Measurements from ENCODE around the gene PDK2.

Gene PDK2

GRCh38 chr17:50141026-50141744, 46.0 kb downstream of the PDK2 start:
- Histone ChIP-seq H3K4ac (ENCODE audit: low read depth, low read length) (no peak overlapping the region), H2BK12ac (ENCODE audit: low read length) (no peak overlapping the region), H3K14ac (ENCODE audit: low read length) (no peak overlapping the region), H2BK5ac (ENCODE audit: low read depth, low read length, poor library complexity) (no peak overlapping the region), H4K12ac (ENCODE audit: low read depth, low read length) (no peak overlapping the region), H4K91ac (ENCODE audit: low read depth, low read length) (no peak overlapping the region), H3K27ac (ENCODE audit: low read depth, low read length) (no peak overlapping the region), H3K79me1 (ENCODE audit: low read length) (no peaks in the 10 kb centered on the region), H3K4me2 (ENCODE audit: low read length) (no peak overlapping the region), H3K18ac (ENCODE audit: low read length) (no peak overlapping the region), H4K8ac (ENCODE audit: low read depth, low read length) (no peak overlapping the region), H2AFZ (ENCODE audit: insufficient read depth, low read length, poor library complexity) (no peak overlapping the region), H2BK120ac (ENCODE audit: insufficient read depth, low read length, poor library complexity) (no peak overlapping the region), H3K9me3 (ENCODE audit: insufficient read depth, low read depth, low read length) (peaks cover 3% of the 10 kb centered on the region), H3K36me3 (ENCODE audit: control insufficient read depth in 1 of 2, insufficient read depth in 2 of 2, low read length in 2 of 2) (peaks cover 92% of the 10 kb centered on the region in 2 experiments), H3K27me3 (ENCODE audit: insufficient read depth, low read length) (no peaks in the 10 kb centered on the region), H3K4me3 (ENCODE audit: low read depth, low read length) (peak overlapping the region; percentile 34), H3K23ac (ENCODE audit: low read length) (no peak overlapping the region), H3K9ac (ENCODE audit: low read length) (no peak overlapping the region), H2AK5ac (ENCODE audit: low read length) (no peak overlapping the region), H3K4me1 (ENCODE audit: control insufficient read depth in 1 of 2, insufficient read depth in 2 of 2, low read length in 2 of 2) (peaks cover 0 to 2% of the 10 kb centered on the region in 2 experiments), H3K79me2 (ENCODE audit: control insufficient read depth, insufficient read depth, low read length, poor library complexity) (no peaks in the 10 kb centered on the region)
- WGBS (ENCODE audit: extremely low coverage, insufficient coverage, insufficient read length): no CpG with 5 or more reads among the region's 16 CpGs
- no peak for DNase-seq

DNA sequence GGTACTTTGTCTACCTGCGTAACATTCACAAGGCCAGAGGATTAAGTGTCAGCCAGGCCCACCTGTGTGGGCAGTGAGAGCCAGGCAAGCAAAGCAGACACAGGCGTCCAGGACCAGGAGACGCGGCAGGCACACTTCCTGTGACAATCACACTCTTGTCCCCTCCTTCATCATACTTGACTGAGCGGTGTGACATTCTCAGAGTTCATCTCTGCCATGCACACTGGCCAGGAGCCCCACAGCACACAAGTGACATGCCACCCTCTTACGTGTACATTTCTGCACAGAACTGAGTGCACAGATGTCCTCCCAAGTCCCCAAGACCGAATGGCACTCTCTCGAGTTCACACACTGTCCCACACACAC, 46.6 kb downstream of the PDK2 start:
- Histone ChIP-seq H3K14ac (ENCODE audit: low read length) (no peak overlapping the region), H3K79me1 (ENCODE audit: low read length) (no peaks in the 10 kb centered on the region), H3K4me1 (ENCODE audit: control insufficient read depth in 1 of 2, insufficient read depth in 2 of 2, low read length in 2 of 2) (peaks cover 0 to 2% of the 10 kb centered on the region in 2 experiments), H3K9me3 (ENCODE audit: insufficient read depth, low read depth, low read length) (peaks cover 3% of the 10 kb centered on the region), H3K4ac (ENCODE audit: low read depth, low read length) (no peak overlapping the region), H3K4me2 (ENCODE audit: low read length) (no peak overlapping the region), H3K79me2 (ENCODE audit: control insufficient read depth, insufficient read depth, low read length, poor library complexity) (no peaks in the 10 kb centered on the region), H3K9ac (ENCODE audit: low read length) (no peak overlapping the region), H3K18ac (ENCODE audit: low read length) (no peak overlapping the region), H3K27me3 (ENCODE audit: insufficient read depth, low read length) (no peaks in the 10 kb centered on the region), H2BK120ac (ENCODE audit: insufficient read depth, low read length, poor library complexity) (no peak overlapping the region), H3K27ac (ENCODE audit: low read depth, low read length) (no peak overlapping the region), H3K23ac (ENCODE audit: low read length) (no peak overlapping the region), H4K8ac (ENCODE audit: low read depth, low read length) (no peak overlapping the region), H3K36me3 (ENCODE audit: control insufficient read depth in 1 of 2, insufficient read depth in 2 of 2, low read length in 2 of 2) (peaks cover 86 to 91% of the 10 kb centered on the region in 2 experiments), H2BK12ac (ENCODE audit: low read length) (no peak overlapping the region), H4K12ac (ENCODE audit: low read depth, low read length) (no peak overlapping the region), H3K4me3 (ENCODE audit: low read depth, low read length) (no peak overlapping the region), H2AK5ac (ENCODE audit: low read length) (no peak overlapping the region), H2BK5ac (ENCODE audit: low read depth, low read length, poor library complexity) (no peak overlapping the region), H4K91ac (ENCODE audit: low read depth, low read length) (no peak overlapping the region), H2AFZ (ENCODE audit: insufficient read depth, low read length, poor library complexity) (no peak overlapping the region)
- no CpG with 5 or more reads among the region's 8 CpGs for WGBS (ENCODE audit: extremely low coverage, insufficient coverage, insufficient read length)
- no peak for DNase-seq

- H3K18ac ChIP-seq (ENCODE audit: low read length): no peak overlapping the region
- H3K14ac ChIP-seq (ENCODE audit: low read length): no peak overlapping the region
- peaks cover 72 to 77% of the 10 kb centered on the region in 2 experiments for H3K36me3 ChIP-seq (ENCODE audit: control insufficient read depth in 1 of 2, insufficient read depth in 2 of 2, low read length in 2 of 2)
- peak in 1 of 2 donors; percentile 21 for DNase-seq
- no peak overlapping the region for H2BK12ac ChIP-seq (ENCODE audit: low read length)
- no peak overlapping the region for H3K4me2 ChIP-seq (ENCODE audit: low read length)
- peaks cover 4 to 14% of the 10 kb centered on the region in 2 experiments for H3K4me1 ChIP-seq (ENCODE audit: control insufficient read depth in 1 of 2, insufficient read depth in 2 of 2, low read length in 2 of 2)
- no peaks in the 10 kb centered on the region for H3K79me2 ChIP-seq (ENCODE audit: control insufficient read depth, insufficient read depth, low read length, poor library complexity)
- no peaks in the 10 kb centered on the region for H3K79me1 ChIP-seq (ENCODE audit: low read length)
- H3K27ac ChIP-seq (ENCODE audit: low read depth, low read length): no peak overlapping the region
- WGBS (ENCODE audit: extremely low coverage, insufficient coverage, insufficient read length): no CpG with 5 or more reads among the region's 20 CpGs
- H3K27me3 ChIP-seq (ENCODE audit: insufficient read depth, low read length): no peaks in the 10 kb centered on the region
- no peak overlapping the region for H2BK5ac ChIP-seq (ENCODE audit: low read depth, low read length, poor library complexity)
- H2BK120ac ChIP-seq (ENCODE audit: insufficient read depth, low read length, poor library complexity): no peak overlapping the region
- H3K9ac ChIP-seq (ENCODE audit: low read length): no peak overlapping the region
- H2AK5ac ChIP-seq (ENCODE audit: low read length): no peak overlapping the region
- no peak overlapping the region for H3K4ac ChIP-seq (ENCODE audit: low read depth, low read length)
- no peak overlapping the region for H3K4me3 ChIP-seq (ENCODE audit: low read depth, low read length)
- H2AFZ ChIP-seq (ENCODE audit: insufficient read depth, low read length, poor library complexity): no peak overlapping the region
- H4K8ac ChIP-seq (ENCODE audit: low read depth, low read length): no peak overlapping the region
- H4K12ac ChIP-seq (ENCODE audit: low read depth, low read length): no peak overlapping the region
- peaks cover 3% of the 10 kb centered on the region for H3K9me3 ChIP-seq (ENCODE audit: insufficient read depth, low read depth, low read length)
- H3K23ac ChIP-seq (ENCODE audit: low read length): no peak overlapping the region
- no peak overlapping the region for H4K91ac ChIP-seq (ENCODE audit: low read depth, low read length)
These were observed 48.5 kb downstream of the PDK2 start for GRCh38 chr17:50143461-50144176.

DNA sequence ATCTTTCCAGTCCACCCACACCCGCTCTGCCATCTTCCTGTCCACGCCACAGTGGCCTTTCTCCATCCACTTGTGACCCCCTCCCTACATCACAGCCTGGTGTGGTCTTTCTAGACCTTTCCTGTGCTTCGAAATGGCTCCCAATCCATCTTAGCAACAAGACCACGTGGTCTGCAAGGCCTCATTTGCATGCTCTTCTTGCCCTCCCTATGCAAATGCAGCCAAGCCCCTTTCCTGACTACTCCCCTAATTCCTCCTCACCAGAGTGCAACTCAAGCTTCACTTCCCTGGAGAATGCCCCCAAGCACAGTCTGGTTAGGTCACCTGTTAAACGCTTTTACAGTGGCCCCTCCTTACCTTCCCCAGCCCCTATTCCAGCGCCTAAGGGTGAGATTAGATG, 49.2 kb downstream of the PDK2 start:
- no peaks in the 10 kb centered on the region for H3K27me3 ChIP-seq (ENCODE audit: insufficient read depth, low read length)
- no peak overlapping the region for H2AFZ ChIP-seq (ENCODE audit: insufficient read depth, low read length, poor library complexity)
- no peak overlapping the region for H3K4me3 ChIP-seq (ENCODE audit: low read depth, low read length)
- H3K14ac ChIP-seq (ENCODE audit: low read length): no peak overlapping the region
- peaks cover 3% of the 10 kb centered on the region for H3K9me3 ChIP-seq (ENCODE audit: insufficient read depth, low read depth, low read length)
- H3K9ac ChIP-seq (ENCODE audit: low read length): no peak overlapping the region
- H4K91ac ChIP-seq (ENCODE audit: low read depth, low read length): no peak overlapping the region
- no peak overlapping the region for H4K12ac ChIP-seq (ENCODE audit: low read depth, low read length)
- no peak overlapping the region for H4K8ac ChIP-seq (ENCODE audit: low read depth, low read length)
- peaks cover 5 to 19% of the 10 kb centered on the region in 2 experiments for H3K4me1 ChIP-seq (ENCODE audit: control insufficient read depth in 1 of 2, insufficient read depth in 2 of 2, low read length in 2 of 2)
- H3K79me1 ChIP-seq (ENCODE audit: low read length): peaks cover 4% of the 10 kb centered on the region
- no peak for DNase-seq
- H3K23ac ChIP-seq (ENCODE audit: low read length): no peak overlapping the region
- H2AK5ac ChIP-seq (ENCODE audit: low read length): no peak overlapping the region
- H3K27ac ChIP-seq (ENCODE audit: low read depth, low read length): no peak overlapping the region
- no peak overlapping the region for H2BK5ac ChIP-seq (ENCODE audit: low read depth, low read length, poor library complexity)
- H3K18ac ChIP-seq (ENCODE audit: low read length): no peak overlapping the region
- no peak overlapping the region for H2BK12ac ChIP-seq (ENCODE audit: low read length)
- H2BK120ac ChIP-seq (ENCODE audit: insufficient read depth, low read length, poor library complexity): no peak overlapping the region
- no peak overlapping the region for H3K4ac ChIP-seq (ENCODE audit: low read depth, low read length)
- WGBS (ENCODE audit: extremely low coverage, insufficient coverage, insufficient read length): no CpG with 5 or more reads among the region's 6 CpGs
- H3K4me2 ChIP-seq (ENCODE audit: low read length): no peak overlapping the region
- H3K79me2 ChIP-seq (ENCODE audit: control insufficient read depth, insufficient read depth, low read length, poor library complexity): peaks cover 4% of the 10 kb centered on the region
- peaks cover 66 to 69% of the 10 kb centered on the region in 2 experiments for H3K36me3 ChIP-seq (ENCODE audit: control insufficient read depth in 1 of 2, insufficient read depth in 2 of 2, low read length in 2 of 2)

All from trophoblast cell (in vitro differentiated cells and primary cell).